Glomerular visceral epithelial cell (primary cell): ENCODE data around the gene MRPL2.

Experiments used
- DNase-seq: peaks from one replicate; pipeline ENCODE4 v3.0.0-alpha.2; 2016; ENCODE audit errors: extremely low spot score

Gene MRPL2

GRCh38 chr6:43021270-43022047 is 37.8 kb downstream of the MRPL2 start, which contains the start of gene RRP36:
Gene RRP36 (plus strand): TSS chr6:43021623. CDS start chr6:43021655, 32 bp downstream.
- peak; percentile 75 for DNase-seq

GRCh38 chr6:43020847-43021246 is 38.4 kb downstream of the MRPL2 start:
- DNase-seq = peak; percentile 20

GRCh38 chr6:43020052-43020705 is 39.1 kb downstream of the MRPL2 start:
- no peak for DNase-seq

GRCh38 chr6:43019152-43019551 is 40.1 kb downstream of the MRPL2 start:
- DNase-seq = no peak

- no peak for DNase-seq
These were observed 42.3 kb downstream of the MRPL2 start for GRCh38 chr6:43016943-43017334.

- no peak for DNase-seq
These were observed 42.9 kb downstream of the MRPL2 start for GRCh38 chr6:43016176-43016942.

GRCh38 chr6:43014434-43014909 is 44.8 kb downstream of the MRPL2 start:
- no peak for DNase-seq

- DNase-seq = peak; percentile 100
These were observed 45.3 kb downstream of the MRPL2 start, which contains the start of the genes KLHDC3 and MEA1 for GRCh38 chr6:43013843-43014433. Gene KLHDC3 (plus strand): TSS chr6:43014249. CDS start chr6:43017193, 2,944 bp downstream. Gene MEA1 (minus strand): TSS chr6:43013946. CDS start chr6:43013813, 133 bp downstream.

GRCh38 chr6:43013097-43013842 is 46.0 kb downstream of the MRPL2 start:
- peak; percentile 52 for DNase-seq

GRCh38 chr6:43012364-43012763 is 46.9 kb downstream of the MRPL2 start:
- no peak for DNase-seq

GRCh38 chr6:43011207-43011606 is 48.0 kb downstream of the MRPL2 start:
- DNase-seq = no peak

- peak; percentile 36 for DNase-seq
These were observed 50.1 kb downstream of the MRPL2 start for GRCh38 chr6:43009124-43009523.

- DNase-seq = no peak
These were observed 52.1 kb downstream of the MRPL2 start for GRCh38 chr6:43007126-43007525.

GRCh38 chr6:43006251-43006650 is 53.0 kb downstream of the MRPL2 start:
- no peak for DNase-seq

GRCh38 chr6:43005844-43006243 is 53.4 kb downstream of the MRPL2 start:
- DNase-seq = no peak
